K562 (cell line): Measurements from ENCODE around the gene GNRHR. TPM values are rescaled to one million over a fixed set of nuclear protein-coding genes. Genes with fewer than 3 reads are reported as not detected.

Source experiments
- ERF ChIP-seq: fragments of 450-650 bp; formaldehyde crosslinking; IDR thresholded peaks from 2 replicates; pipeline ENCODE4 v1.4.0; 2020; ENCODE audit warnings: mild to moderate bottlenecking, mixed read lengths
- GABPB2 ChIP-seq: fragments of 250-450 bp; sonication (Bioruptor Pico); conservative IDR thresholded peaks from 2 replicates; pipeline ENCODE4 v1.5.1; 2021; ENCODE audit warnings: mild to moderate bottlenecking
- HMBOX1 ChIP-seq: sonication (generic); IDR thresholded peaks from 2 replicates; pipeline ENCODE4 v1.6.1; 2016
- MEF2D ChIP-seq: conservative IDR thresholded peaks from 2 replicates; pipeline ENCODE4 v1.6.1; 2016; ENCODE audit warnings: low read depth, missing genetic modification characterization, missing compliant biosample characterization
- NFATC3 ChIP-seq: fragments of 450-650 bp; IDR thresholded peaks from 2 replicates; pipeline ENCODE4 v1.6.1; 2017; ENCODE audit warnings: mild to moderate bottlenecking
- PATZ1 ChIP-seq: fragments of 250-450 bp; sonication (Bioruptor Pico); IDR thresholded peaks from 2 replicates; pipeline ENCODE4 v1.5.0; 2020; ENCODE audit warnings: mild to moderate bottlenecking, borderline replicate concordance
- POLR2A ChIP-seq: fragments of 450-650 bp; conservative IDR thresholded peaks from 2 replicates; pipeline ENCODE4 v1.6.1; 2016
- SP1 ChIP-seq: sonication (generic); formaldehyde crosslinking; IDR thresholded peaks from 2 replicates; pipeline ENCODE4 v1.8.1; 2022; ENCODE audit warnings: mild to moderate bottlenecking, missing genetic modification reagents
- TRIM25 ChIP-seq: fragments of 450-650 bp; IDR thresholded peaks from 2 replicates; pipeline ENCODE4 v1.7.0; 2016; ENCODE audit warnings: borderline replicate concordance
- TRIM28 ChIP-seq: fragments of 450-650 bp; IDR thresholded peaks from 2 replicates; pipeline ENCODE4 v1.6.1; 2017
- ZFP91 ChIP-seq: sonication (generic); formaldehyde crosslinking; IDR thresholded peaks from 2 replicates; pipeline ENCODE4 v1.8.0; 2022; ENCODE audit warnings: mild to moderate bottlenecking, missing genetic modification reagents
- ZNF184 ChIP-seq: sonication (generic); formaldehyde crosslinking; IDR thresholded peaks from 2 replicates; pipeline ENCODE4 v1.5.0; 2020; ENCODE audit warnings: missing genetic modification reagents
- ZNF280B ChIP-seq: fragments of 250-450 bp; sonication (Bioruptor Pico); IDR thresholded peaks from 2 replicates; pipeline ENCODE4 v1.5.1; 2021; ENCODE audit warnings: mild to moderate bottlenecking
- ZNF518B ChIP-seq: fragments of 250-450 bp; sonication (Bioruptor Pico); IDR thresholded peaks from 2 replicates; pipeline ENCODE4 v1.5.0; 2021; ENCODE audit warnings: mild to moderate bottlenecking, moderate library complexity
- ZNF655 ChIP-seq: fragments of 250-450 bp; sonication (Bioruptor Pico); IDR thresholded peaks from 2 replicates; pipeline ENCODE4 v1.5.0; 2021
- polyA plus RNA-seq, 8 experiments: library from polyadenylated mRNA; depleted of rRNA in 4 of 8; stranded (reverse) in 5 of 8; unstranded in 3 of 8; fragments of >200 nt; fragmentation: Nextera tagmentation in 2 of 8; fragmentation: Illumina TruSeq in 1 of 8; extraction: Ambion mirVana in 2 of 8; extraction: Trizol in 1 of 8; gene quantifications; 2 replicates each; pipeline versions ENCODE4 v1.2.1 to v1.2.3, GENCODE V29; 2011 to 2014; ENCODE audit warnings: inconsistent platforms in 1 of 8, missing spikeins in 1 of 8
- total RNA-seq, 7 experiments: library from RNA; depleted of rRNA in 6 of 7; stranded (reverse); fragments of >200 nt in 6 of 7; fragmentation: Illumina TruSeq in 2 of 7; extraction: Trizol in 2 of 7; gene quantifications; 2 replicates each; pipeline versions ENCODE4 v1.2.1 to v1.2.3, GENCODE V29; 2011 to 2021; ENCODE audit warnings: low replicate concordance in 1 of 7

Gene GNRHR
- total and polyA plus RNA-seq, 9 of the 15 experiments (the other 6 are each of a cell fraction or from before 2014, with no cell fraction given) = 0.06 to 0.13 TPM; not detected in 7

GRCh38 chr4:67713529-67714247 lies 40.5 kb downstream of the GNRHR start (continued):
- TF ChIP-seq PATZ1 (CRISPR knock-in tag) = no peak
- TF ChIP-seq ZFP91 (CRISPR knock-in tag) = no peak
- no peak for TF ChIP-seq NFATC3
- TF ChIP-seq ZNF280B (CRISPR knock-in tag) = no peak
- peak; percentile 89 for TF ChIP-seq HMBOX1
- no peak for TF ChIP-seq ZNF655
- no peak for TF ChIP-seq ZNF518B (CRISPR knock-in tag)
- no peak for TF ChIP-seq POLR2A
- no peak for TF ChIP-seq TRIM28
- TF ChIP-seq GABPB2 (CRISPR knock-in tag) = no peak
- TF ChIP-seq ZNF184 = no peak
- no peak for TF ChIP-seq MEF2D (tag)
- TF ChIP-seq ERF (CRISPR knock-in tag) = no peak
- TF ChIP-seq TRIM25 = no peak
- TF ChIP-seq SP1 = 0 out of 2 replicates have a peak, but pooled peaks have one; percentile 23
